ENCODE data around the gene TNPO2. TPM values are rescaled to one million over a fixed set of nuclear protein-coding genes. Genes with fewer than 3 reads are reported as not detected.
A peak's percentile ranks its signal among the peaks of the same experiment; 100 is the strongest.

The TNPO2 gene
- polyA plus RNA-seq = 10 to 100 TPM; 14.3 to 36.9 (median 21.9) TPM

DNA sequence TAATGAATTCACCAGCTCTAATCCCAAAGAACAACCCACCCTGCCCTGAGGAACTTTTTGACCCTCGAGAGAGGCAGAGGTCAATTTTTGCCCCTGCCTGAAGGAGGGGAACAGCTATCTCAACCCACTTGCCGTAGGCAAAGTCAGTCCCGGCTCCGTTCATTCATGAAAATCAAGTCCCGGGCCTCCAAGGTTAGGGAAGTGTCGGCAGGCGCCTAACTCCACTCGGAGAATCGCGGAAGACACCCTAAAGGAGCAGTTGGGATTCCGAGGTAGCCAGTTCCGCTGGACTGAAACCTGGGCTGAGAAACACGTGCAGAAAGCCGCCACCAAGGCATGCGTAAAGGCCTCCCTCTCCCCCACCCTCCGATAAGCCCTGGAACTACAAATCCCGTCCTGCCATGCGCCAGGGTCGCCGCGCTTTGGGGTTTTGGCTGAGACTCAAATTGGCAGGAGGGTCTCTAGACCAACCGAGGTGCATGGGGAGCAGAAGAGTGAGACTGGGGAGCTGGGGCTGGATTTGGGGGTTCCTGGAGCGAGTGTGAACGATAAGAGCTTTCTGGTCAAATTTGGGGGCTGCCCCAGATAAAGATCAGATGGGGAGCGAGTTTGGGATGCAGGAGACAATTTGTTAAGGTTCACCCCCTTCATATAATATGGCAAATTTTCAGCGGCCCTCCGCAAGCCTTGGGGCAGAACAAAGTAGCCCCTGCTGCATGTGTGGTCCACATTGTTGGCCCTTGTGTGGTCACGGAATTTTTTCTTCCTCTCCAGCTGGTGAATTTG, at the start of gene TNPO2:
TNPO2 (minus strand) TSS at position 292 of the 786 bp plus-strand sequence. CDS start 2,955 bp downstream, outside the sequence.
- 3 to 4% (median 4%) methylated on average over 28 of the region's 28 CpGs for WGBS, 3 donors

DNA sequence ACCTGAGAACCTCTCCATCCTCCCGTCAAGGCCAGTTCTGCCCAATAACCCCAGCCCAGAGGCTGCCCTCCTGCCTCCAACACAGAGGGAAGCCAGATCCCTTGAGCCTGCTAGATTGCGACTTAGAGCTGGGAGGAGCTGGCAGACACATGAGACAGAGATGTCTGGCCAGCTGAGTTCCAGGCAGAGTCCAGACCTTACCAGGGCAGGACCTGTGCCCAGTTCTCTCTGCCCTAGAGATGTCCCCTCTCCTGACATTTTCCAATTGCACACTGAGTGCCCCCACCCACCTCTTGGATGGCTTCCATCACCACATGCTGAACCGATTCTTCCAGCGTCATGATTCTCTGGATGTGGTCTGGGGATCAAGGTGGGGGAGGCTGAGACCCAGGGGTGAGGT, 48.6 kb upstream of the TNPO2 start:
- 68 to 80% (median 71%) methylated on average over 4 of the region's 4 CpGs for WGBS, 3 donors
- no peak overlapping the region for H3K27ac ChIP-seq (ENCODE audit: low read depth, low read length)

More for the DNA sequence above, at the start of gene TNPO2:
- peak within 1 kb of the TSS; percentile 34 for H3K27ac ChIP-seq (ENCODE audit: low read depth, low read length)

DNA sequence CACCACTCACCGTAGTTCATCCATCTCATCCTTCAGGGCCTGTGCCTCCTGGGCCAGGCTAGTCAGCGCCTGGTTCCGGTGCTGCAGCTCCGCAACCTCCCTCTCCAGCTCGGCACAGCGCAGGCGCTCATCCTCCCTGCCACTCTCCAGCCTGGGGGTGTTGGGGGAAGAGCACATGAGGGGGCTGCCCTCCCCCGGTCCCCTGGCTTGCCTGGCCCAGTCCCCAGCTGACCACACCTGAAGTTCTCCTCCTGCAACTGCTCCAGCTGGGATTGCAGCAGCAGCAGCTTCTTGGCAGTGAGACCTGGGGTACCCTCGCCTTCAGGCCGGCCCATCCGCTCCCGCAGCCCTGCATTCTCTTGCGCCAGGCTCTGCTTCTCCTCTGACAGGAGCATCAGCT, 47.2 kb upstream of the TNPO2 start:
- WGBS, 3 donors = 91 to 98% (median 97%) methylated on average over 13 of the region's 13 CpGs
- H3K27ac ChIP-seq (ENCODE audit: low read depth, low read length) = no peak overlapping the region

DNA sequence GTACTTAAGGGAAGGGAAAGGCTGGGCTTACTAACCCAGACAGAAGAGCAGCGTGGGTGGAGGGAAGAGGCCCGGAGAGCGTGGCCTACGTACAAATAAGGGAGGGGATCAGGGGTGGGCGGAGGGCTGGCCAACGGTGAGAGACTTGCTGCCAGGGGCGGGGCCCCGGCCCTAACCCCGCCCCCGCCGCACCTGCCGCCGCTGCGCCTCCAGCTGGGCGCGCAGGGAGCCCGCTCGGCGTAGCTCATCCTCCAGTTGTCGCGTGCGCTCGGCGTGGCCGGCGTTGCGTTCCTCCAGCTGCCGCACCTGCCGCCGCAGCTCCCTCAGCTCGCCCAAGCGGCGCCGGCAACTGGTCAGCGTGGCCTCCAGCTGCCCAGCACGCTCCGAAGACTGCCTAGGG, 46.0 kb upstream of the TNPO2 start:
- H3K27ac ChIP-seq (ENCODE audit: low read depth, low read length) = no peak overlapping the region
- 69 to 86% (median 73%) methylated on average over 27 to 37 of the region's 37 CpGs for WGBS, 3 donors

DNA sequence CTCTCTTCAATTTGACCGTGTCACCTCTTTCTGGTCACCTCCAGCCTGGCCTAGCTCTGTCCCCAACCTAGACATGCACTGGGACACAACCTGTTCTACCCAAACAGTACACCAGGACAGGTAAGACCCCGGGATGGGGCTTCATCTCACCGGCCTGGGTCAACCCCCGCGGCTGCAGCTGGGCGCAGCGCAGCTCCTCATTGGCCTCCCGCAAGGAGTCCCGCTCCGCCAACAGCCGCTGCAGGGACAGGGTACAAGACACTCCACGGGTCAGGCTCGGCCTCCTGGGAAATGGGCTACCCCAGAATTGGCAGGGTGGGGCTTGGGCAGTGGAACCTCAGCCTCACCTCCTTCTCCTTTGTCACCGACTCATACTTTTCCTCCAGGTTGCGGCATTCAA, 43.9 kb upstream of the TNPO2 start:
- WGBS, 3 donors = 96 to 98% (median 97%) methylated on average over 15 of the region's 15 CpGs
- H3K27ac ChIP-seq (ENCODE audit: low read depth, low read length) = no peak overlapping the region

DNA sequence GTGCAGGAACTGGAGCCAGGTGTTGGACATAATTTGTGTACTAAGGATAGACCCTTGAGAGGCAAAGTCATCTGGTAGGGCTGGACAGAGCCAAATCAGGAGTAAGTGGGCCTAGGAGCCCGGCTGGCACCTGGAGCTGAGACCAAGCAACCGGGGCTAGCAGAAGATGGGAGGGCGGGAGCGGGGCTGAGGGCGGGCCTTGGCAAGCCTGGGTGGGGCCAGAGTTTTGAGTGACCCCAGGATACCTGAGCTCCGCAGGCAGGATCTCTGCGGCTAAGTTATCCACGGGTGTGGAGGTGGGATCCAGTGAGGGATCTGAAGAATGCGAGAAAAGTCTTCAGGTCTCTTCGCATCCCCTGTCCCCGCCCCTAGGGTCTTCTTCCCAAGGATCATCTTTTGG, 43.4 kb upstream of the TNPO2 start:
- no peak overlapping the region for H3K27ac ChIP-seq (ENCODE audit: low read depth, low read length)
- 91 to 96% (median 92%) methylated on average over 11 of the region's 11 CpGs for WGBS, 3 donors

DNA sequence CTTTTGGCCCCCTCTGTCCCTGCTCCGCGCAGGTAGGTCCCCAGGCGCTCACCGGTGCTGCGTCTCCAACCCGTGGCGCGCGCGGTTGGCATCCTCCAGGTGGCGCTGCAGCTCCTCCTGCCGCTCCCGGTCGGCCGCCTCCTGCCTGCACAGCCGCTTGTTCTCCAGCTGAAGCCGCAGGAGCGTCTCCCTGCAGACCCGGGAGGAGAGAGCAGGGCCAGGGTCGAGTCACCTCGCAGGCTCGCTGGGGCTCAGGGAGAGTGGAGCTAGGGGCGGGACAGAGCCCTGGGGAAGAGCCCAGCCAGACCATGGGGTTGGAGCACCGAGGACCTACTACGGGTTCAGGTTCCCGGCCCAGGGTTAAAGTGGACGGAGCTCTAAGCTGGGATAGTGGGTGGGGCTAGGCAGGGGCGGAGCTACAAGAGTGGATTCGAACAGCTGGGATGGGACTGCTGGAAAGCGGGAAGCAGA, 42.4 kb upstream of the TNPO2 start:
- WGBS, 3 donors = 26 to 64% (median 39%) methylated on average over 23 to 30 of the region's 30 CpGs
- H3K27ac ChIP-seq (ENCODE audit: low read depth, low read length) = no peak overlapping the region

DNA sequence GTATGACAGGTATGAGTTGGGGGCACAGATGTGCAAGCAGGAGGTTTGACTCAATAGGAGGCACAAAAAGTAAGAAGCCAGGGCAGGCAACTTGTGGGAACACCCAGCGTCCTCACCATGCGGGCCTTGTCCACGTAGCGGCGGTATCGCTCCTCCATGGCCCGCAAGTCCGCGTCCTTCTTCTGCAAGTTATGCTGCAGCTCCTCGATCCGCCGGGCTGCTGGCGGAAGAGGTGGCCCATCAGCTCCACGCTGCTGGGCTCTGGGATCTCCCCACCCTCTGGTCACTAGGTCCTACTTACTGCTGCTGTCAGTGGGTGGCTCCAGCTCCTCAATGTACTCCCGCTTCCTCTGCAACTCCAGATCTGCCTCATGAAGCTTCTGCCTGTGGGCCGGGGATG, 41.0 kb upstream of the TNPO2 start:
- 96 to 97% (median 96%) methylated on average over 16 of the region's 16 CpGs for WGBS, 3 donors

DNA sequence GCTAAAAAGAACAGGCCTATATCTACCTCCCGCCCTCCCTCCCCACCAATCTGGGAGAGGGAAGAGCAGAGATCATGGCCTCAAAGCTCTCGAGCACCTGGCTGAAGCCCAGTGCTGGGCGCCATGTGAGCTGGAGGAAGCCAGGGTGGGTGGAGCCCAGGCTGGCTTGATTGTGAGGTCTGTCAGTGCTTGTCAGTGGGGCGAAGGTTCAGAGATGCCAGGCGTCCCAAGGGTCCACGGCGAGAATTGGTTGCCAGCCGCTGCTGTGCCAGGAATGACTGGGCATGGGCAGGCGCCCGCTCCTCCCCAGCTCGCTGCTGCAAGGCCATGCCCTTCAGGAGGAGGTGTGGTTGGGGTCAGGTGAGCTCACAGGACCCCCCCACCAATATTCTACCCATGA, 39.4 kb upstream of the TNPO2 start:
- WGBS, 3 donors = 82 to 94% (median 89%) methylated on average over 11 of the region's 11 CpGs

More for the DNA sequence above, 41.0 kb upstream of the TNPO2 start:
- H3K27ac ChIP-seq (ENCODE audit: low read depth, low read length) = no peak overlapping the region

DNA sequence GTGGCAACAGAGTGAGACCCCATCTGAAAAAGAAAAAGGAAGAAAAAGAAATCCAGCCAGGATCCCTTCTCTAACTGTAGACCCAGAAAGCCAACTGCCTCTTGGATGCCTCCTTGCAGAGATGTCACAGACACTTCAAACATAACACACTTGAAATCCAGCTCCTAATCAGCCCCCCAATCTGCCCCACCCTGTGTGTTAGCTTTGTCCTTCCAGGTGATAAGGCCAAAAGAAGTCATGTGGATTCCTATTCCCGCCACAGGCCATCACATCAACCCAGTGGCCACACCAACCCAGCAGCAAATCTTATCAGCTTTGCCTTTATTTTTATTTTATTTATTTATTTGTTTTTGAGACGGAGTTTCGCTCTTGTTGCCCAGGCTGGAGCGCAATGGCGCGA, 36.0 kb upstream of the TNPO2 start:
- WGBS, 3 donors = 89 to 93% (median 89%) methylated on average over 6 of the region's 6 CpGs
- H3K27ac ChIP-seq (ENCODE audit: low read depth, low read length) = no peak overlapping the region

More for the DNA sequence above, 39.4 kb upstream of the TNPO2 start:
- no peak overlapping the region for H3K27ac ChIP-seq (ENCODE audit: low read depth, low read length)

DNA sequence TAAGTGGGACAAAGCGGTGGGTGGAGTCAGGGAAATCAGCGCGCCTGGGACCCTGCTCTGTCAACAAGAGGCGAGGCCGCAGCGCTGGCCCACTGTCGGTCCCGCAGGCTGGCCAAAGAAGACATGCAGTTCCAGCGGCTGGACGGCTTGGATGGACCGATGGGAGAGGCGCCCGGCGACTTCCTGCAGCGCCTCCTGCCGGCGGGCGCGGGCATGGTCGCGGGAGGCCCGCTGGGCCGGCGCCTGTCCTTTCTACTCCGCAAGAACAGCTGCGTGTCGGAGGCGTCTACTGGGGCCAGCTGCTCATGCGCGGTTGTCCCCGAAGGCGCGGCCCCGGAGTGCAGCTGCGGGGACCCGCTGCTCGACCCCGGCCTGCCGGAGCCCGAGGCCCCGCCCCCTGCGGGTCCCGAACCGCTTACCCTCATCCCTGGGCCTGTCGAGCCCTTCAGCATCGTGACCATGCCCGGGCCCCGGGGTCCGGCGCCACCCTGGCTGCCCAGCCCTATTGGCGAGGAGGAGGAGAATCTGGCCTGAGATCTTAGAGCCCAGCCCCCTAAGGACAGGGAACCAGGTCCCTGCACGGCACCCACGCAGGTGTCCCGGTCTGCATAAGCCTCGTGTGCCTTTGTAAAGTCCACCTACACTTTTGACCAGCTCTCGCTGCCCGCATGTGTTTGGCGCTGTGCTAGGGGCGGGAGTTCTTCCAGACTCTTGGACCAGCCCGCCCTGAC, 34.0 kb upstream of the TNPO2 start:
- no peak overlapping the region for H3K27ac ChIP-seq (ENCODE audit: low read depth, low read length)
- WGBS, 3 donors = 6 to 8% (median 7%) methylated on average over 44 to 60 of the region's 60 CpGs

DNA sequence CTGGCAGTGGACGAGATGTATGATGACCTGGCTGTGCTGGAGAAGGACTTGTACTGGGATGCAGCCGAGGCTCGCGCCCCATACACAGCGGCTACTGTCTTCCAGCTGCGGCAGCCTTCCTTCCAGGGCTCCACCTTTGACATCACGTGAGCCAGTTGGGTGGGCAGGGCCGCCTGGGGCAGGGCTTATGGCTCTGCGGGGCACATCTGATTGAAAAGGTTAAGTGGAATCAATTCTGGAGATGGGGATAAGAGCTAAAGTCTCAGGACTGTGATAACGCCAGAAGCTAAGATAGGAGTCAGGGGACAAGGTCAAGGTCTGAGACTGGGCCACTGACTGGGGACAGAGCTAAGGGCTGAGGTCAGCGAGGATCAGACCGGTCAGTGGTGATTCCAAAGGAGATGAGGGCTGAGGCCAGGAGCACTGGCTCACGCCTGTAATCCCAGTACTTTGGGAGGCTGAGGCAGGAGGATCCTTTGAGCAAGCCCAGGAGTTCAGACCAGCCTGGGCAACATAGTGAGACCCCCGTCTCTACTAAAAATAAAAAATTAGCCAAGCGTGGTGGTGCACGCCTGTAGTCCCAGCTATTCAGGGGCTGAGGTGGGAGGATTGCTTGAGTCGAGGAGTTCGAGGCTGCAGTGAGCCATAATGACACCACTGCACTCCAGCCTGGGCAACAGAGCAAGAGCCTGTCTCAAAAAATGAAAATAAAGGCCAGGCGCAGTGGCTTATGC, 32.6 kb upstream of the TNPO2 start:
- 72 to 85% (median 85%) methylated on average over 19 of the region's 19 CpGs for WGBS, 3 donors
- H3K27ac ChIP-seq (ENCODE audit: low read depth, low read length) = no peak overlapping the region

DNA sequence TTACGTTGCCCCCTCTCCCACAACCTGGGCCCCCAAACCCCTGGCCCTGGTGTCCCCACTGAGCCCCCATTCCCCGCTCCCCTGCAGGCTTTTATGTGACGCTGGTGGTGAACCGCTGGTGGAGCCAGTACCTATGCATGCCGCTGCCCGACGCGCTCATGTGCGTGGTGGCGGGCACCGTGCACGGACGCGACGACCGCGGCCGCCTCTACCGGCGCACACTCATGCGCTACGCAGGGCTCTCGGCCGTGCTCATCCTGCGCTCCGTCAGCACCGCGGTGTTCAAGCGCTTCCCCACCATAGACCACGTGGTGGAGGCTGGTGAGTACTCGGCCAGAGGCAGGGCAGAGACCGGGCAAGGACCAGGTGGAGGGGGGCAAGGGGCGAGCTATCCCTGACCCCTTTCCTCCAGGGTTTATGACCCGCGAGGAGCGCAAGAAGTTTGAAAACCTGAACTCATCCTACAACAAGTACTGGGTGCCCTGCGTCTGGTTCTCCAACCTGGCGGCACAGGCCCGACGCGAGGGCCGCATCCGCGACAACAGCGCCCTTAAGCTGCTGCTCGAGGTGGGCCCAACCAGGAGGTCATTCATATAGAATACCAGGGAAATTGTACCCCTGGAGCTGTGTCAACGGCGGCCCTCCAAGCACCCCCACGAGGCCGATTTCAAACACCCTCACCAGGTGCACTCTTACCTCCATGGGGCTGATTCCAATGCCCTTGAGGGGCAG, 30.9 kb upstream of the TNPO2 start:
- WGBS, 3 donors = 61 to 71% (median 69%) methylated on average over 50 of the region's 50 CpGs
- no peak overlapping the region for H3K27ac ChIP-seq (ENCODE audit: low read depth, low read length)

DNA sequence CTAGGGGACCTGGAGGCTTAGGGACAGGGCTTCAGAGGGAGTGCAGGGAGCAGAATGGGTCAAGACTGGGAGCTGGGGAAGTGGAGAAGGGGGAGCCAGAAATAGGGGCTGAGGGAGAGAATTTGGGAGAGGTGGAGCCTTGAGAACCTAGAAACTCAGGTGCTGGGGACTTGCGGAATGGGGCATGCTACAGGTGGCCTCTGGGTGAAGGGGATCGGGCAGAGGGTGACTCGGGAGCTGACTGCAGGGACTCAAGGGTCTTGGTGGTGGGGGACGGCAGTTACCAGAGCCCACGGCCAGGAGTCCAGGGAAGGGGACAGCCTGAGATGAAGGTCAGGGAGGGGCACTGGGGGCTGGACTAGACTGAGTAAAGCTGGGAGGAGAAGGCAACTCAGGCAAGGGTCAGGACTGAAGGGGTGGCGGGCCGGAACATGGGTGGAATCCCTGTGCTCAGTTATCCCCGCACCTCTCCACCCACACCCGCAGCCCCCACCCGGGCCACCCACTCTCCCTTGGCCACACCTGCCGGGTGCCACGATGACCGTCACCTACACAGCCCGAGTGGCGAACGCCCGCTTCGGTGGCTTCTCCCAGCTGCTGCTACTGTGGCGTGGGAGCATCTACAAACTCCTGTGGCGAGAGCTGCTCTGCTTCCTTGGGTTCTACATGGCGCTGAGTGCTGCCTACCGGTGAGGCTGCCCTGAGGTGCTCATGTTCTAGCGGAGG, 28.5 kb upstream of the TNPO2 start:
- H3K27ac ChIP-seq (ENCODE audit: low read depth, low read length) = no peak overlapping the region
- 76 to 82% (median 80%) methylated on average over 23 of the region's 23 CpGs for WGBS, 3 donors

DNA sequence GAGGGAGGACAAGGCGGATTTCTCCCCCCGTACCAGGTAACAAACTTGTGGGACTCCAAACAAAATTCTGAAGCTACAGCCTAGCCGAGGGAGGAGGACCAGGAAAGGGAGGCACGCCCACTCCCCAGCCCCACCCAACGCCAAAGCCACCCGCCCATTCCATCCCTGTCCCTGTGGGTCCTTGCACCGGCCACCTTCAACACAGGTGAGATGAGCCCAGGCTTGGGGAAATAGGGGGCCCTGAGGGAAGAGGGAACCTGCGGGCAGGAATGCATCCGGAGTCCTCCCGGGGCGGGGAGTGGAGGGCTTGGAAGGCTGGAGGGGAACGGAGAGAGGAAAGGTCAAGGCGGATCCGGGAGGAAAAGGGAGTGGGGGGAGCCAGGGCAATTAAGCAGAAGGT, 27.9 kb upstream of the TNPO2 start, which contains the start of gene BEST2:
BEST2 (plus strand) TSS at position 157 of the 400 bp plus-strand sequence. CDS start 802 bp downstream, outside the sequence.
- no peak within 1 kb of the TSS for H3K27ac ChIP-seq (ENCODE audit: low read depth, low read length)
- WGBS, 3 donors = 40 to 52% (median 48%) methylated on average over 13 to 14 of the region's 14 CpGs

DNA sequence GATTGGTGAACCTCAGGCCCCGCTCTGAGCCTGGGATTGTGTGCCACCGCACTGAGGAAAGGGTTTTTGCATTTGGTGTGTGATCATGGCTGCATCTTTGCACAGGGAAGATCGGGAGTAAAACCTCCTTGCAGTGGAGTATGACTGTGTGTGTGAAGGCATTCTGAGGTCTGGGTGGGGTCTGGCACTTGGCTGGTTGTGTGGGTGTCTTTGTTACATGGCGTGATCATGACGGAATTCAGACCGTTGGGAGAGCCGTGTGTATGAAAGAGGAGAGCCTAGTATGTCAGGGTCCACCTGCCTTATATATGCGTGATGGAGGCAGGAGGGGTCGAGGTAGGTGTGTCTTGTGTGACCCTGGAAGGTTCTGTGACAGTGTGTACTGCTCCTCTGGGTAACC, 27.1 kb upstream of the TNPO2 start:
- H3K27ac ChIP-seq (ENCODE audit: low read depth, low read length) = no peak overlapping the region
- 58 to 63% (median 59%) methylated on average over 9 of the region's 9 CpGs for WGBS, 3 donors

DNA sequence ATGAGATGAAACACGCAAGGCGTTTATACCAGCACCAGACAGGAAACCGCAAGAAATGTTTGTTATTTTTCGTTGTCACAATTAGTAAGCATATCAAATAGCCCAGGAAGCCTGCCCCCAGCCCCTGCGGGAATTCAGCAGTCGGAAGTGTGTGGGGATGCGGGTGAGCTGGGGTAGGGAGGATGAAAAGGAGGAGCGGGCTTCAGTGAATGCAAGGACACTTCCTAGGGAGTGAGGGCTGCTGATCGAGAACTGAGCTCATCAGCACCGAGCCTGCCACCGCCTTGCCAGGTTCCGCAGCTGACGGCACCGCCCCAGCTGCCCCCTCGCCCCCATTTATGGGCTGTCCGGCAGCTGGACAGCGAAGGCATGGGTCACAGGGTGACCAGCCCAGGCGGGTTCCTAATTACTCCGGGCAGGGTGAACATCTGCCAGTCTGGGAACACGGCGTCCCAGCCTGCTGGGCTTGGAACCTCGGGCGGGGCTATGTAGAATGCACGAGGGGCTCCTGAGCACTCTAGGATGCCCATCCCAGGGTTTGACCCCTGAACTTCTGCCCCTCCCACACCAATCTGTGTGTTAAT, 26.3 kb upstream of the TNPO2 start:
- WGBS, 3 donors = 34 to 42% (median 39%) methylated on average over 24 of the region's 24 CpGs

More for the DNA sequence above, 26.3 kb upstream of the TNPO2 start:
- no peak overlapping the region for H3K27ac ChIP-seq (ENCODE audit: low read depth, low read length)

All from adipose tissue (tissue), 3 donors.